PFSK-1 (cell line): ENCODE results near the gene OSBPL8.

Experiments used
- FOXP2 ChIP-seq: optimal IDR thresholded peaks from 2 replicates; pipeline ENCODE3; 2011; ENCODE audit warnings: borderline replicate concordance, control low read depth, inconsistent platforms; ENCODE audit not compliant: insufficient read depth; ENCODE audit errors: extremely low read length, extremely low read depth
- POLR2AphosphoS5 ChIP-seq: IDR thresholded peaks from 2 replicates; pipeline ENCODE4 v1.6.1; 2012; ENCODE audit warnings: low read depth, mild to moderate bottlenecking, control low read depth, low read length, moderate library complexity
- SIN3A ChIP-seq: IDR thresholded peaks from 2 replicates; pipeline ENCODE4 v1.6.1; 2012; ENCODE audit warnings: mild to moderate bottlenecking, low read length, moderate library complexity, borderline replicate concordance; ENCODE audit not compliant: insufficient read depth
- TAF1 ChIP-seq: IDR thresholded peaks from 2 replicates; pipeline ENCODE4 v1.6.1; 2012; ENCODE audit warnings: low read length, control low read depth, borderline replicate concordance; ENCODE audit not compliant: insufficient read depth
- TF ChIP-seq, protein P1 (sequence below), 2 experiments: IDR thresholded peaks; 2 replicates each; pipeline versions ENCODE4 v1.6.1 to v1.8.0; 2011 to 2012; ENCODE audit warnings: low read depth in 2 of 2, low read length in 2 of 2, control low read depth in 1 of 2, inconsistent platforms in 1 of 2, mild to moderate bottlenecking in 1 of 2, moderate library complexity in 1 of 2; ENCODE audit not compliant: insufficient read depth in 1 of 2

OSBPL8 gene

GRCh38 chr12:76478045-76478444, 81.5 kb downstream of the OSBPL8 start:
- no peak for TF ChIP-seq FOXP2
- TF ChIP-seq, protein P1, sequence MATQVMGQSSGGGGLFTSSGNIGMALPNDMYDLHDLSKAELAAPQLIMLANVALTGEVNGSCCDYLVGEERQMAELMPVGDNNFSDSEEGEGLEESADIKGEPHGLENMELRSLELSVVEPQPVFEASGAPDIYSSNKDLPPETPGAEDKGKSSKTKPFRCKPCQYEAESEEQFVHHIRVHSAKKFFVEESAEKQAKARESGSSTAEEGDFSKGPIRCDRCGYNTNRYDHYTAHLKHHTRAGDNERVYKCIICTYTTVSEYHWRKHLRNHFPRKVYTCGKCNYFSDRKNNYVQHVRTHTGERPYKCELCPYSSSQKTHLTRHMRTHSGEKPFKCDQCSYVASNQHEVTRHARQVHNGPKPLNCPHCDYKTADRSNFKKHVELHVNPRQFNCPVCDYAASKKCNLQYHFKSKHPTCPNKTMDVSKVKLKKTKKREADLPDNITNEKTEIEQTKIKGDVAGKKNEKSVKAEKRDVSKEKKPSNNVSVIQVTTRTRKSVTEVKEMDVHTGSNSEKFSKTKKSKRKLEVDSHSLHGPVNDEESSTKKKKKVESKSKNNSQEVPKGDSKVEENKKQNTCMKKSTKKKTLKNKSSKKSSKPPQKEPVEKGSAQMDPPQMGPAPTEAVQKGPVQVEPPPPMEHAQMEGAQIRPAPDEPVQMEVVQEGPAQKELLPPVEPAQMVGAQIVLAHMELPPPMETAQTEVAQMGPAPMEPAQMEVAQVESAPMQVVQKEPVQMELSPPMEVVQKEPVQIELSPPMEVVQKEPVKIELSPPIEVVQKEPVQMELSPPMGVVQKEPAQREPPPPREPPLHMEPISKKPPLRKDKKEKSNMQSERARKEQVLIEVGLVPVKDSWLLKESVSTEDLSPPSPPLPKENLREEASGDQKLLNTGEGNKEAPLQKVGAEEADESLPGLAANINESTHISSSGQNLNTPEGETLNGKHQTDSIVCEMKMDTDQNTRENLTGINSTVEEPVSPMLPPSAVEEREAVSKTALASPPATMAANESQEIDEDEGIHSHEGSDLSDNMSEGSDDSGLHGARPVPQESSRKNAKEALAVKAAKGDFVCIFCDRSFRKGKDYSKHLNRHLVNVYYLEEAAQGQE (IDR thresholded peaks at IDR 0.05; ENCODE audit: insufficient read depth in 1 of 2, low read depth in 2 of 2, low read length in 2 of 2) = no peak

DNA sequence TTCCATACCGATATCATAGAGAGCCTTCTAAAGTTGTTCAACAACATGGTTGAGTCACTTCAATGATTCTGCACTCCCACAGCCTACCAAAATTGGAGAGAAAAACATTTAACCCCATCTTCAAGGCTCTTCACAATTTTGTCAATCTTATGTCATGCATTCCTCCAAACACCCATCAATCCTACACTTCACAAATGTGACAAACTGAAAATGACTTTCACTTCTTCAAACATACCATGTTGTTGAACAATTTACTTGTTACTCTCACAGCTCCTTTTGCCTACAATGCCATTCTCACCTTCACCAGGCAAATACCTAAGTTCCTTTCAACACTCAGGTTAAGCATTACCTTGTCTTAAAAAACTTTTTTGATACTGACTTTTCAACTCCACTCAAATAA, 88.0 kb downstream of the OSBPL8 start:
- TF ChIP-seq POLR2AphosphoS5 (no peak), TAF1 (no peak), FOXP2 (no peak), SIN3A (no peak)
- TF ChIP-seq, protein P1 (IDR thresholded peaks at IDR 0.05; ENCODE audit: insufficient read depth in 1 of 2, low read depth in 2 of 2, low read length in 2 of 2) = no peak

- TF ChIP-seq TAF1 = no peak
- TF ChIP-seq FOXP2 = no peak
- no peak for TF ChIP-seq POLR2AphosphoS5
- TF ChIP-seq SIN3A = no peak
- TF ChIP-seq, protein P1 (IDR thresholded peaks at IDR 0.05; ENCODE audit: insufficient read depth in 1 of 2, low read depth in 2 of 2, low read length in 2 of 2) = no peak
Observed at GRCh38 chr12:76470028-76470939, 89.3 kb downstream of the OSBPL8 start.

- no peak for TF ChIP-seq TAF1
- no peak for TF ChIP-seq POLR2AphosphoS5
- TF ChIP-seq SIN3A = no peak
- no peak for TF ChIP-seq FOXP2
- TF ChIP-seq, protein P1 (IDR thresholded peaks at IDR 0.05; ENCODE audit: insufficient read depth in 1 of 2, low read depth in 2 of 2, low read length in 2 of 2) = no peak
Observed at GRCh38 chr12:76464631-76465166, 94.9 kb downstream of the OSBPL8 start.
